CD4-positive, alpha-beta memory T cell (primary cell): ENCODE measurements around the gene PHACTR4. TPM values are rescaled to one million over a fixed set of nuclear protein-coding genes. Genes with fewer than 3 reads are reported as not detected.

Experiments used
- polyA plus RNA-seq, 2 donors: library from polyadenylated mRNA; unstranded; fragments of 300-500 nt; fragmentation: Illumina TruSeq; gene quantifications; one replicate each; pipeline ENCODE4 v1.2.3, GENCODE V29; 2021
- total RNA-seq, 2 experiments: library from RNA; stranded (reverse); gene quantifications; one replicate each; pipeline ENCODE4 v1.2.3, GENCODE V29; 2021

PHACTR4 gene
- total and polyA plus RNA-seq, 4 experiments from 2014 or later, result 3.6 to 28.8 (median 24.9) TPM

Other genes with a start within 250 kb of the PHACTR4 start
- gene PTAFR, start 193.1 kb upstream of the PHACTR4 start, total RNA-seq, result 1 to 10 TPM; 1.2 to 1.7 TPM
- gene PTAFR, start 193.1 kb upstream of the PHACTR4 start, polyA plus RNA-seq, result under 1 TPM; 0.25 to 0.57 TPM
- 10 to 100 TPM; 71.5 to 78.1 TPM for gene DNAJC8, start 136.7 kb upstream of the PHACTR4 start, total RNA-seq
- 100 to 1,000 TPM; 148 to 199 TPM for gene DNAJC8, start 136.7 kb upstream of the PHACTR4 start, polyA plus RNA-seq
- 100 to 1,000 TPM; 111 TPM for gene ATP5IF1, start 133.6 kb upstream of the PHACTR4 start, total RNA-seq
- 100 to 1,000 TPM; 383 to 743 TPM for gene ATP5IF1, start 133.6 kb upstream of the PHACTR4 start, polyA plus RNA-seq
- 1 to 10 TPM; 5.7 to 6.4 TPM for gene SESN2, start 110.2 kb upstream of the PHACTR4 start, total RNA-seq
- gene SESN2, start 110.2 kb upstream of the PHACTR4 start, polyA plus RNA-seq, result 1 to 10 TPM; 3.5 to 7.6 TPM
- 10 to 100 TPM; 15.5 to 16.9 TPM for gene MED18, start 40.7 kb upstream of the PHACTR4 start, total RNA-seq
- 10 to 100 TPM in 1 of 2 donors, 1 to 10 TPM in 1; 1.8 to 13.3 TPM for gene MED18, start 40.7 kb upstream of the PHACTR4 start, polyA plus RNA-seq
- gene RCC1, start 136.3 kb downstream of the PHACTR4 start, total RNA-seq, result 10 to 100 TPM; 16.7 to 18.4 TPM
- gene RCC1, start 136.3 kb downstream of the PHACTR4 start, polyA plus RNA-seq, result 10 to 100 TPM in 1 of 2 donors, 1 to 10 TPM in 1; 7.8 to 11.7 TPM
- gene TRNAU1AP, start 183.3 kb downstream of the PHACTR4 start, total RNA-seq, result 10 to 100 TPM; 46.3 to 46.7 TPM
- 10 to 100 TPM; 25.8 to 30.7 TPM for gene TRNAU1AP, start 183.3 kb downstream of the PHACTR4 start, polyA plus RNA-seq
- 1 to 10 TPM in 1 of 2 experiments, under 1 TPM in 1; 0.38 to 1.3 TPM for gene RAB42, start 222.5 kb downstream of the PHACTR4 start, total RNA-seq
- gene RAB42, start 222.5 kb downstream of the PHACTR4 start, polyA plus RNA-seq, result not detected